CD4-positive, alpha-beta memory T cell (primary cell): Measurements from ENCODE around the gene FOXP4. TPM values are rescaled to one million over a fixed set of nuclear protein-coding genes. Genes with fewer than 3 reads are reported as not detected.

ENCODE experiments used
- CTCF ChIA-PET: fragments of 350-600 bp; sonication (Branson Sonifier 250); formaldehyde crosslinking; loops from one replicate; lab custom pipeline; 2021; ENCODE audit warnings: inconsistent platforms; ENCODE audit not compliant: partially characterized antibody; lab: Charles Lee
- POLR2A ChIA-PET: fragments of 350-600 bp; sonication (Branson Sonifier 250); formaldehyde crosslinking; loops from one replicate; lab custom pipeline; 2021; ENCODE audit not compliant: partially characterized antibody; lab: Charles Lee
- DNase-seq, 5 donors: peaks; one replicate each; pipeline versions ENCODE4 v3.0.0 to v3.0.0-alpha.2; 2020 to 2022; ENCODE audit warnings: mixed read lengths in 1 of 5
- H3K27ac ChIP-seq: one replicate; pipeline ENCODE4 v1.7.0; 2013; ENCODE audit warnings: low read depth, low read length
- H3K27me3 ChIP-seq: 2 replicates; pipeline ENCODE4 v1.7.0; 2013; ENCODE audit warnings: mild to moderate bottlenecking, low read length, moderate library complexity; ENCODE audit not compliant: insufficient read depth
- H3K36me3 ChIP-seq: 2 replicates; pipeline ENCODE4 v1.7.0; 2013; ENCODE audit warnings: mild to moderate bottlenecking, low read length, moderate library complexity; ENCODE audit not compliant: insufficient read depth
- H3K4me1 ChIP-seq: 2 replicates; pipeline ENCODE4 v1.7.0; 2013; ENCODE audit warnings: mild to moderate bottlenecking, low read length, moderate library complexity; ENCODE audit not compliant: insufficient read depth
- H3K4me3 ChIP-seq, 2 donors: one replicate each; pipeline ENCODE4 v1.7.0; 2013; ENCODE audit warnings: low read length in 2 of 2, mild to moderate bottlenecking in 1 of 2
- H3K9me3 ChIP-seq, 2 donors: one replicate each; pipeline ENCODE4 v1.7.0; 2013; ENCODE audit warnings: low read length in 2 of 2, control low read depth in 1 of 2; ENCODE audit not compliant: control insufficient read depth in 1 of 2
- H3K27ac Mint-ChIP-seq, 7 donors: one replicate each; pipeline ENCODE4 v1.8.0; 2020 to 2021; ENCODE audit warnings: mixed read lengths in 7 of 7, mild to moderate bottlenecking in 6 of 7, inconsistent platforms in 3 of 7, moderate library complexity in 3 of 7
- H3K27me3 Mint-ChIP-seq, 2 donors: one replicate each; pipeline ENCODE4 v1.8.0; 2020 to 2021; ENCODE audit warnings: mixed read lengths in 2 of 2
- H3K36me3 Mint-ChIP-seq, 2 donors: one replicate each; pipeline ENCODE4 v1.8.0; 2020 to 2021; ENCODE audit warnings: mixed read lengths in 2 of 2, inconsistent platforms in 1 of 2, mild to moderate bottlenecking in 1 of 2
- H3K4me1 Mint-ChIP-seq, 4 donors: one replicate each; pipeline ENCODE4 v1.8.0; 2020 to 2021; ENCODE audit warnings: mixed read lengths in 4 of 4, mild to moderate bottlenecking in 1 of 4
- H3K4me3 Mint-ChIP-seq, 8 donors: one replicate each; pipeline ENCODE4 v1.8.0; 2020 to 2021; ENCODE audit warnings: mixed read lengths in 8 of 8, mild to moderate bottlenecking in 7 of 8, moderate library complexity in 6 of 8, inconsistent platforms in 3 of 8
- H3K9me3 Mint-ChIP-seq, 8 donors: one replicate each; pipeline ENCODE4 v1.8.0; 2020 to 2021; ENCODE audit warnings: mixed read lengths in 8 of 8, mild to moderate bottlenecking in 5 of 8, inconsistent platforms in 3 of 8, moderate library complexity in 1 of 8
- intact Hi-C: fragments of 100-400 bp; cut with micrococcal nuclease; formaldehyde crosslinking; loops from one replicate; pipeline ENCODE4 v1.15.1; 2023
- polyA plus RNA-seq, 2 donors: library from polyadenylated mRNA; unstranded; fragments of 300-500 nt; fragmentation: Illumina TruSeq; gene quantifications; one replicate each; pipeline ENCODE4 v1.2.3, GENCODE V29; 2021
- total RNA-seq, 2 experiments: library from RNA; stranded (reverse); gene quantifications; one replicate each; pipeline ENCODE4 v1.2.3, GENCODE V29; 2021

Gene FOXP4
- total and polyA plus RNA-seq, 4 experiments from 2014 or later, result 0.08 to 7.8 (median 4.5) TPM

DNA sequence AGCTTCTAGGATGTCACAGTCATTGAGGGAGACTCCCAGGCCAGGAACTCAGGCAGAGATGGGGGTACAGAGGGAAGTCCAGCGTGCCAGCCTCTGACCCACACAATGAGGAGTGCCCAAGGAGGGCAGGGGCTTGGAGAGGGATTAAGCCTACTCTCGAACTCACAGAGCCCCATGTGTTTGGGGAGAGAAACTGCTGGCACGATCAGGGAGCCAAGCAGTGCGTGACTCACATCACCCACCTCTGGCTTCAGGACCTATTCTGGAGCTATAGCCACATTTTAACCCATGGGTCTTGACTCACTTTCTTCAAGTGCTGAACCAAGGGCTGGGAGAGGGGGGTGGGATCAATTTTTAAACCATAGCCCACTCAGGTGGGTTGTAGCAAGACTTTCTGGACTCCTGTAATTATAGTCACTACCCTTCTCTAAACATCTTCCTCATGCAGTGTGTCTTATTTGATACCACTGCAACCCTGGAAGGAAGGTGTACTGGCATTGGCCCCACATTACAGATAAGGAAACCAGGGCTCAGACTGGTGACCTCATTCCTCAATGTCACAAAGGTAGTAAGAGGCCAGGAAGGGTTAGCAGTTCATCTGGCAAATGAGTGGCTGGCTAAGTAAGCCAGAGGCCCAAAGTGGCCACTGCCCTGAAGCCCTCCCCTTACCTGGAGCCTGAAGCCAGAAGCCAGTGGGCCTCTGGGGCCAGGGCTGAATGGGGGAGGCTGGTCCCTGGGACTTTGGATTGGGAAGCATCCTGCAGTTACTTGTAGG lies 12.0 kb downstream of the FOXP4 start:
- ChIA-PET CTCF (no interaction called here), POLR2A (interaction anchor here (1.8 kb wide), 1 partner anchor 11 kb away, joined by 4 read pairs; no protein-coding TSS in a partner anchor)
- no peaks in the 10 kb centered on the region for H3K27me3 Mint-ChIP-seq

DNA sequence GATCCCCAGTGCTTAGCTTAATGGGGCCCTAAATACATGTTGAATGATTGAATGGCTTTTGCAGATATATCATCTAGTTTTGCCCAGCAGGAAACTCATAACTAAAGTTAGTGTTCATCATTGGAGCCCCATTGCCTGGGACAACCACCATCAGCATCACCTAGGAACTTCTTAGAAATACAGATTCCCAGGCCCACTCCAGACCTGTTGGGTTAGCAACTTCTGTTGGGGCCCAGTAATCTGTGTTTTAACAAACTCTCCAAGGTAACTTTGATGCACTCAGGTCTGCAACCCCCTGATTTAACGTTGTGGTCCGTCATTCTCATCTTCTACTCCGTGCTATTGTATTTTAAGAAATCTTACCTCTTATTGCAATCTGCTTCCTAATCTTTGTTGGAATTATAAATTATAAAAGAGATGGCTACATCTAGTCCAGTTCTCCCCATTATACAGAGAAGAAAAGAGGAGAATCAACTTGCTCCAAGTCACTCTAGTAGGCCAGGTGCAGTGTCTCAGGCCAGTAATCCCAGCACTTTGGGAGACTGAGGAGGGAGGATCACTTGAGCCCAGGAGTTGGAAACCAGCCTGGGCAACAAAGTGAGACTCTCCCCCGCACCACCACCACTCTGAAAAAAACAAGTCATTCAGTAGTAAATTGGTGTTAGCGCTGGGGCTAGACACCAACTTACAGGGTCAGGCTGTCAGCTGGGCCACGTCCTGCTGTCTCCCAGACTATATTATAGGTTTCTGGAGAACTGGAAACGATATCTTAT lies 13.7 kb downstream of the FOXP4 start:
- peaks cover 16 to 42% (median 30%) of the 10 kb centered on the region in 4 donors for H3K4me1 Mint-ChIP-seq
- no peaks in the 10 kb centered on the region for H3K9me3 Mint-ChIP-seq
- no peaks in the 10 kb centered on the region for H3K27me3 Mint-ChIP-seq
- peak overlapping the region; percentile 70 for H3K27ac ChIP-seq
- DNase-seq, result no peak
- ChIA-PET CTCF (no interaction called here), POLR2A (interaction anchor here (2.7 kb wide), 1 partner anchor 13 kb away, joined by 7 read pairs; no protein-coding TSS in a partner anchor)
- H3K4me3 ChIP-seq, result peak overlapping the region; percentile 59 to 87
- intact Hi-C loops, result loop anchor here (5.0 kb wide), 1 partner anchor 488 kb away; the partner anchor contains the start of genes NFYA and OARD1
- H3K9me3 ChIP-seq, result no peaks in the 10 kb centered on the region
- H3K36me3 ChIP-seq, result no peaks in the 10 kb centered on the region
- H3K4me1 ChIP-seq, result peaks cover 25% of the 10 kb centered on the region
- H3K27me3 ChIP-seq, result no peaks in the 10 kb centered on the region
- peak overlapping the region; percentile 61 to 98 (median 94) for H3K27ac Mint-ChIP-seq
- peak overlapping the region; percentile 84 to 92 (median 87) for H3K4me3 Mint-ChIP-seq
- H3K36me3 Mint-ChIP-seq, result peaks cover 4 to 8% of the 10 kb centered on the region in 2 donors

More for the DNA sequence above, 12.0 kb downstream of the FOXP4 start:
- H3K4me1 Mint-ChIP-seq, result peaks cover 16 to 41% (median 26%) of the 10 kb centered on the region in 4 donors
- Histone ChIP-seq H3K27me3 (no peaks in the 10 kb centered on the region), H3K4me3 (no peak overlapping the region), H3K36me3 (no peaks in the 10 kb centered on the region), H3K27ac (no peak overlapping the region), H3K4me1 (peaks cover 25% of the 10 kb centered on the region), H3K9me3 (no peaks in the 10 kb centered on the region)
- no peak for DNase-seq
- H3K36me3 Mint-ChIP-seq, result peaks cover 4% of the 10 kb centered on the region in 2 donors
- no peak overlapping the region for H3K4me3 Mint-ChIP-seq
- H3K27ac Mint-ChIP-seq, result no peak overlapping the region
- peaks cover 0 to 1% (median 0%) of the 10 kb centered on the region in 8 donors for H3K9me3 Mint-ChIP-seq
- intact Hi-C loops, result no loop called here

DNA sequence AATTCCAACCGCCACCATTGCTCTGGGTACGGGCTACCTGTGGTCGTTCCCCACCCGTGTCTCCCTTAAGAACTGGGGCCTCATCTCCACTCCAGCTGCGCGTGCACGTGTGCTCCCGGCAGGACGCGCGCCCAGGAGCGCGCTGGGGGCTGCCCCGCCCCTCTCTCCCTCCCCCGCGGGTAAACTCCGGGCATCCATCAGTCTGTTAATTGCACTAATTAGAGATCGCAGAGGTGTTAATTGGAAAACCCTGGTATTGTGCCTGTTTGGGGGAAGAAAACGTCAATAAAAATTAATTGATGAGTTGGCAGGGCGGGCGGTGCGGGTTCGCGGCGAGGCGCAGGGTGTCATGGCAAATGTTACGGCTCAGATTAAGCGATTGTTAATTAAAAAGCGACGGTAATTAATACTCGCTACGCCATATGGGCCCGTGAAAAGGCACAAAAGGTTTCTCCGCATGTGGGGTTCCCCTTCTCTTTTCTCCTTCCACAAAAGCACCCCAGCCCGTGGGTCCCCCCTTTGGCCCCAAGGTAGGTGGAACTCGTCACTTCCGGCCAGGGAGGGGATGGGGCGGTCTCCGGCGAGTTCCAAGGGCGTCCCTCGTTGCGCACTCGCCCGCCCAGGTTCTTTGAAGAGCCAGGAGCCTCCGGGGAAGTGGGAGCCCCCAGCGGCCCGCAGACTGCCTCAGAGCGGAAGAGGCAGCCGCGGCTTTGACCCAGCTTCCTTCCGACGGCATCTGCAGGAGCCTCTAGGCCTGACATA lies 14.4 kb downstream of the FOXP4 start:
- Mint-ChIP-seq H3K4me1 (peaks cover 16 to 42% (median 29%) of the 10 kb centered on the region in 4 donors), H3K4me3 (peak overlapping the region; percentile 84 to 92 (median 87))

DNA sequence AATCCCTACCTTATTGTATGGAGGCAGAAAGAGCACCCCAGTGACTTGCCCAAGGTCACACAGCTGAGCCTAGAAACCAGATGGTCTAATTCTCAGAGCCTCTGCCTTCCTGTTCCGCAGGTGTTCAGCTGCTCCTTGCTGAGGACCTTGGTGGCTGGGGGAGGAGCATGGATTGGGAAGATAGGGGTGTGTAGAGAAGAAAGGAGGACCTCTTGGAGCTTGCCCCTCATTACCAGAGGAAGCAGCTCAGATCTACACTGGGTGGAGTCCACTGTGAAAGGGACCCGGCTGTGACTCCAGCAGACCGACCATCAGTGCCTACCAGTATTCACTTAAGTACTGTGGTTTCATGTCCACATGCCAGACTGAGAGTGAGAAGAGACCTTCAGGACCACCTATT lies 15.2 kb downstream of the FOXP4 start:
- Mint-ChIP-seq H3K4me3 (peak overlapping the region in 3 of 8 donors; percentile 84 to 92 (median 87)), H3K27ac (peak overlapping the region; percentile 69 to 98 (median 94)), H3K27me3 (no peaks in the 10 kb centered on the region), H3K36me3 (peaks cover 15 to 16% of the 10 kb centered on the region in 2 donors), H3K4me1 (peaks cover 16 to 42% (median 27%) of the 10 kb centered on the region in 4 donors), H3K9me3 (no peaks in the 10 kb centered on the region)
- ChIA-PET POLR2A (interaction anchor here (2.5 to 2.7 kb wide), 2 partner anchors 9 to 14 kb away, joined by 7 read pairs; no protein-coding TSS in a partner anchor), CTCF (interaction anchor here (1.5 kb wide), 1 partner anchor 31 kb away, joined by 5 read pairs; no protein-coding TSS in a partner anchor)
- intact Hi-C loops, result loop anchor here (1.0 to 5.0 kb wide), 3 partner anchors 15 to 489 kb away; partner anchors contain the start of genes FOXP4, NFYA and OARD1
- H3K4me3 ChIP-seq, result peak overlapping the region in 1 of 2 donors; percentile 87
- no peak overlapping the region for H3K27ac ChIP-seq
- no peaks in the 10 kb centered on the region for H3K27me3 ChIP-seq
- H3K9me3 ChIP-seq, result no peaks in the 10 kb centered on the region
- H3K36me3 ChIP-seq, result no peaks in the 10 kb centered on the region
- peaks cover 25% of the 10 kb centered on the region for H3K4me1 ChIP-seq
- no peak for DNase-seq

More for the DNA sequence above, 14.4 kb downstream of the FOXP4 start:
- intact Hi-C loops, result loop anchor here (1.0 to 5.0 kb wide), 3 partner anchors 14 to 488 kb away; partner anchors contain the start of genes FOXP4, NFYA and OARD1
- Mint-ChIP-seq H3K27ac (peak overlapping the region; percentile 83 to 98 (median 94)), H3K27me3 (no peaks in the 10 kb centered on the region), H3K36me3 (peaks cover 8 to 10% of the 10 kb centered on the region in 2 donors), H3K9me3 (no peaks in the 10 kb centered on the region)
- POLR2A ChIA-PET, result interaction anchor here (2.5 to 2.7 kb wide), 2 partner anchors 8 to 14 kb away, joined by 7 read pairs; no protein-coding TSS in a partner anchor
- CTCF ChIA-PET, result interaction anchor here (1.5 kb wide), 1 partner anchor 31 kb away, joined by 5 read pairs; no protein-coding TSS in a partner anchor
- H3K27ac ChIP-seq, result peak overlapping the region; percentile 70
- peak overlapping the region; percentile 59 to 87 for H3K4me3 ChIP-seq
- no peaks in the 10 kb centered on the region for H3K36me3 ChIP-seq
- no peaks in the 10 kb centered on the region for H3K9me3 ChIP-seq
- H3K4me1 ChIP-seq, result peaks cover 25% of the 10 kb centered on the region
- DNase-seq, result peak; percentile 92 to 98 (median 93)
- H3K27me3 ChIP-seq, result no peaks in the 10 kb centered on the region

DNA sequence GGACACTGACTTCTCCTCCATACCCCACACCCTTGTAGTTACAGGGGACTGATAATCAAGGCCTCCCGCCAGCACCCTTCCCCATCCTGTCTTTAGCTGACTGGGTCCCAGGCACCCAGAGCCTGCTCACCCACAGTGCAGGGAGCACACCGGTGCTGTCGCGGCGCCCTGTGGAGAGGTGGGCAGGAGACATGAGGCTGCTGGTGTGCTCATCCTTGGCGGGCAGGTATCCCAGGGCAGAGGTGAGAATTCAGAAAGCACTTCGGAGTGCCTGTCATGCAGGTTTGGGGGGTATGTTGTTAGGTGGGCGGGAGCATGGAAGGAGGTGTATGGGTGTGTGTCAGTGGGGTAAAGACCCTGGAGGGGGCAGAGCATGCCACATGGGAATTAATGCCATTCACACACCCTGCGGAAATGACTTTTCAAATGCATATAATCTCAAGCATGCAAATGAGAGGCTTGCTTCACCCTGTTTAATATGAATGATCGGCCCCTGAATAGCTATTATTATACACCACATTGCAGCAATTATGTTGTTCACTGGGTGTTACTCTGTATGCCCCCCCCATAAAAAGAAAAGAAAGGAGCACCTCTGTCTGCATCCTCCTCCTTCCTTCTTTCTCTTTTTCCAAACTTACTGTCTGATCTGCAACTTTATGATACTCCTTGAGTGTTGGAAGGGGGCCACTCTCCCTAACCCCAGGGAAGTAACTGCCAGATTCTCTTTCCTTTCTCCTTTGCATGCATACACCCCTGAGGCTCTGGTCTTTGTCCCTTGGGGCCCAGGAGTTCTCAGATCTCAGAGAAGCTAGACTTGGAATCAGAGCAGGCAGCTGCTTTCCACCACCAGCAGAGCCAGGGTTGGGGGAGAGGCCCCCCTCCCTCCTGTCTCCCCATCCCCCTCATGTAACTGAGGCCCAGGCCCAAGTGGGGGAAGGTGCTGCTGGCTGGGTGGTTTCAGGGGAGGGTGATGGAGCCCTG lies 16.0 kb downstream of the FOXP4 start:
- H3K4me1 ChIP-seq, result peaks cover 25% of the 10 kb centered on the region
- H3K27me3 ChIP-seq, result no peaks in the 10 kb centered on the region
- peak overlapping the region in 6 of 7 donors; percentile 13 to 98 (median 94) for H3K27ac Mint-ChIP-seq
- H3K9me3 ChIP-seq, result no peaks in the 10 kb centered on the region
- H3K4me3 Mint-ChIP-seq, result no peak overlapping the region
- H3K9me3 Mint-ChIP-seq, result no peaks in the 10 kb centered on the region
- peaks cover 15 to 23% of the 10 kb centered on the region in 2 donors for H3K36me3 Mint-ChIP-seq
- H3K36me3 ChIP-seq, result no peaks in the 10 kb centered on the region
- intact Hi-C loops, result loop anchor here (1.0 to 5.0 kb wide), 3 partner anchors 16 to 490 kb away; partner anchors contain the start of genes FOXP4, NFYA and OARD1
- ChIA-PET CTCF (interaction anchor here (1.5 kb wide), 1 partner anchor 30 kb away, joined by 5 read pairs; no protein-coding TSS in a partner anchor), POLR2A (interaction anchor here (2.5 to 2.7 kb wide), 2 partner anchors 10 to 15 kb away, joined by 7 read pairs; no protein-coding TSS in a partner anchor)
- no peak overlapping the region for H3K4me3 ChIP-seq
- no peaks in the 10 kb centered on the region for H3K27me3 Mint-ChIP-seq
- H3K27ac ChIP-seq, result no peak overlapping the region
- DNase-seq, result peak in 1 of 5 donors; percentile 17
- H3K4me1 Mint-ChIP-seq, result peaks cover 16 to 42% (median 27%) of the 10 kb centered on the region in 4 donors
